Chondrocyte (in vitro differentiated cells): ENCODE results near the gene GFM1. TPM values are rescaled to one million over a fixed set of nuclear protein-coding genes. Genes with fewer than 3 reads are reported as not detected.
A peak's percentile ranks its signal among the peaks of the same experiment; 100 is the strongest.

Experiments used
- DNase-seq: peaks from one replicate; pipeline ENCODE4 v3.0.0; 2021; ENCODE audit warnings: mixed read lengths, low spot score
- H3K27ac Mint-ChIP-seq: one replicate; pipeline ENCODE4 v1.8.0; 2021; ENCODE audit warnings: mild to moderate bottlenecking, moderate library complexity, mixed read lengths; ENCODE audit not compliant: unreplicated experiment
- H3K27me3 Mint-ChIP-seq: 2 replicates; pipeline ENCODE4 v1.8.0; 2021; ENCODE audit warnings: low read depth, mixed read lengths
- H3K36me3 Mint-ChIP-seq: 2 replicates; pipeline ENCODE4 v1.8.0; 2021; ENCODE audit warnings: low read depth, mixed read lengths
- H3K4me1 Mint-ChIP-seq: 2 replicates; pipeline ENCODE4 v1.8.0; 2021; ENCODE audit warnings: low read depth, mild to moderate bottlenecking, mixed read lengths
- H3K4me3 Mint-ChIP-seq: one replicate; pipeline ENCODE4 v1.8.0; 2021; ENCODE audit warnings: mild to moderate bottlenecking, moderate library complexity, mixed read lengths; ENCODE audit not compliant: unreplicated experiment
- H3K9me3 Mint-ChIP-seq: 2 replicates; pipeline ENCODE4 v1.8.0; 2021; ENCODE audit warnings: low read depth, mixed read lengths
- CTCF ChIP-seq: fragments of 200-600 bp; sonication (generic); IDR thresholded peaks from 2 replicates; pipeline ENCODE4 v1.5.0; 2021; ENCODE audit warnings: antibody characterized with exemption, mild to moderate bottlenecking, moderate library complexity
- total RNA-seq: library from RNA; stranded (reverse); gene quantifications from 3 replicates; pipeline ENCODE4 v1.2.1, GENCODE V29; 2021

GFM1 gene
- total RNA-seq, 1 donor from 2014 or later = 34.1 TPM

- Mint-ChIP-seq H3K27me3 (no peaks in the 10 kb centered on the region), H3K4me3 (no peak overlapping the region), H3K4me1 (peaks cover 78% of the 10 kb centered on the region), H3K36me3 (peaks cover 15% of the 10 kb centered on the region), H3K27ac (peak overlapping the region; percentile 77), H3K9me3 (peaks cover 3% of the 10 kb centered on the region)
- no peak for TF ChIP-seq CTCF
- DNase-seq = no peak
Measured at GRCh38 chr3:158712443-158712842, 68.1 kb downstream of the GFM1 start.

GRCh38 chr3:158713094-158713499 lies 68.8 kb downstream of the GFM1 start:
- H3K9me3 Mint-ChIP-seq = peaks cover 3% of the 10 kb centered on the region
- peaks cover 84% of the 10 kb centered on the region for H3K4me1 Mint-ChIP-seq
- no peak for DNase-seq
- H3K27ac Mint-ChIP-seq = peak overlapping the region; percentile 87
- peaks cover 13% of the 10 kb centered on the region for H3K36me3 Mint-ChIP-seq
- H3K27me3 Mint-ChIP-seq = no peaks in the 10 kb centered on the region
- no peak for TF ChIP-seq CTCF
- no peak overlapping the region for H3K4me3 Mint-ChIP-seq

- Mint-ChIP-seq H3K4me3 (no peak overlapping the region), H3K4me1 (peaks cover 59% of the 10 kb centered on the region), H3K9me3 (no peaks in the 10 kb centered on the region), H3K36me3 (no peaks in the 10 kb centered on the region), H3K27ac (peak overlapping the region; percentile 46), H3K27me3 (no peaks in the 10 kb centered on the region)
- TF ChIP-seq CTCF = no peak
- no peak for DNase-seq
Measured at GRCh38 chr3:158717576-158717975, 73.2 kb downstream of the GFM1 start.

- no peaks in the 10 kb centered on the region for H3K27me3 Mint-ChIP-seq
- no peaks in the 10 kb centered on the region for H3K9me3 Mint-ChIP-seq
- peak overlapping the region; percentile 82 for H3K27ac Mint-ChIP-seq
- peaks cover 58% of the 10 kb centered on the region for H3K4me1 Mint-ChIP-seq
- H3K36me3 Mint-ChIP-seq = peaks cover 4% of the 10 kb centered on the region
- no peak for DNase-seq
- TF ChIP-seq CTCF = no peak
- no peak overlapping the region for H3K4me3 Mint-ChIP-seq
Measured at GRCh38 chr3:158718490-158719170, 74.3 kb downstream of the GFM1 start.

- Mint-ChIP-seq H3K4me3 (no peak overlapping the region), H3K27ac (no peak overlapping the region), H3K4me1 (peaks cover 55% of the 10 kb centered on the region), H3K36me3 (peaks cover 4% of the 10 kb centered on the region), H3K9me3 (no peaks in the 10 kb centered on the region), H3K27me3 (no peaks in the 10 kb centered on the region)
- TF ChIP-seq CTCF = no peak
- DNase-seq = no peak
Measured at GRCh38 chr3:158722108-158722507, 77.8 kb downstream of the GFM1 start.
